DMS153 (cell line): Measurements from ENCODE around the gene DOCK11.

Source experiments
- DNase-seq: peaks from one replicate; lab custom pipeline; 2025; lab: John Stamatoyannopoulos, UW

The DOCK11 gene

GRCh38 chrX:118530219-118530911, 34.8 kb downstream of the DOCK11 start:
- DNase-seq = no peak

GRCh38 chrX:118534716-118535493, 39.3 kb downstream of the DOCK11 start:
- no peak for DNase-seq

GRCh38 chrX:118536204-118536603, 40.6 kb downstream of the DOCK11 start:
- DNase-seq = no peak

- no peak for DNase-seq
These were observed 41.3 kb downstream of the DOCK11 start for GRCh38 chrX:118536687-118537461.

GRCh38 chrX:118538386-118538785, 42.8 kb downstream of the DOCK11 start:
- no peak for DNase-seq

- no peak for DNase-seq
These were observed 44.7 kb downstream of the DOCK11 start for GRCh38 chrX:118540342-118540741.

- DNase-seq = no peak
These were observed 45.9 kb downstream of the DOCK11 start for GRCh38 chrX:118541482-118541881.

- DNase-seq = no peak
These were observed 49.9 kb downstream of the DOCK11 start for GRCh38 chrX:118545510-118545909.

- no peak for DNase-seq
These were observed 53.2 kb downstream of the DOCK11 start for GRCh38 chrX:118548841-118549240.

- DNase-seq = no peak
These were observed 55.2 kb downstream of the DOCK11 start for GRCh38 chrX:118550792-118551191.

GRCh38 chrX:118551426-118551825, 55.8 kb downstream of the DOCK11 start:
- no peak for DNase-seq

- DNase-seq = no peak
These were observed 56.7 kb downstream of the DOCK11 start for GRCh38 chrX:118552121-118552900.

- no peak for DNase-seq
These were observed 57.6 kb downstream of the DOCK11 start for GRCh38 chrX:118553042-118553710.

GRCh38 chrX:118554511-118554910, 58.9 kb downstream of the DOCK11 start:
- no peak for DNase-seq

- no peak for DNase-seq
These were observed 63.3 kb downstream of the DOCK11 start for GRCh38 chrX:118558926-118559325.

- DNase-seq = no peak
These were observed 64.9 kb downstream of the DOCK11 start for GRCh38 chrX:118560489-118560888.

- no peak for DNase-seq
These were observed 67.1 kb downstream of the DOCK11 start for GRCh38 chrX:118562582-118563164.

GRCh38 chrX:118564498-118564897, 68.9 kb downstream of the DOCK11 start:
- no peak for DNase-seq

- no peak for DNase-seq
These were observed 70.2 kb downstream of the DOCK11 start for GRCh38 chrX:118565853-118566252.

- no peak for DNase-seq
These were observed 70.7 kb downstream of the DOCK11 start for GRCh38 chrX:118566359-118566758.

GRCh38 chrX:118569676-118570075, 74.1 kb downstream of the DOCK11 start:
- DNase-seq = no peak
